Fibroblast of lung (primary cell): ENCODE data around the gene CX3CL1.

Experiments
- CTCF ChIP-seq, 2 donors: IDR thresholded peaks in 1 of 2; conservative IDR thresholded peaks in 1 of 2; 1 replicate in 1 of 2; 2 replicates in 1 of 2; pipeline ENCODE4 v1.5.1; 2011 to 2012; ENCODE audit warnings: low read length in 2 of 2, control low read depth in 1 of 2, inconsistent platforms in 1 of 2, low read depth in 1 of 2, mild to moderate bottlenecking in 1 of 2
- EZH2 ChIP-seq: IDR thresholded peaks from 2 replicates; pipeline ENCODE4 v1.5.1; 2012; ENCODE audit warnings: low read length, control low read depth, mild to moderate bottlenecking; ENCODE audit errors: missing control alignments

GRCh38 chr16:57413733-57414132 lies 41.4 kb downstream of the CX3CL1 start:
- TF ChIP-seq CTCF (conservative IDR thresholded peaks at IDR 0.05 in 1 of 2, IDR thresholded peaks at IDR 0.05 in 1 of 2; ENCODE audit: low read depth in 1 of 2, low read length in 2 of 2) (no peak), EZH2 (no peak)
